GM12865 (cell line): ENCODE data around the gene NBEA.

ENCODE experiments used
- DNase-seq: peaks from one replicate; pipeline ENCODE4 v3.0.0; 2010; ENCODE audit warnings: low read depth
- H3K4me3 ChIP-seq: 2 replicates; pipeline ENCODE4 v1.5.1; 2011; ENCODE audit warnings: mild to moderate bottlenecking, low read depth, low read length, control low read depth
- TF ChIP-seq, protein P1 (sequence below): IDR thresholded peaks from 2 replicates; pipeline ENCODE4 v1.5.1; 2011; ENCODE audit warnings: low read length, control low read depth, low read depth, inconsistent platforms; ENCODE audit not compliant: insufficient read depth; ENCODE audit errors: missing control alignments

The NBEA gene

DNA sequence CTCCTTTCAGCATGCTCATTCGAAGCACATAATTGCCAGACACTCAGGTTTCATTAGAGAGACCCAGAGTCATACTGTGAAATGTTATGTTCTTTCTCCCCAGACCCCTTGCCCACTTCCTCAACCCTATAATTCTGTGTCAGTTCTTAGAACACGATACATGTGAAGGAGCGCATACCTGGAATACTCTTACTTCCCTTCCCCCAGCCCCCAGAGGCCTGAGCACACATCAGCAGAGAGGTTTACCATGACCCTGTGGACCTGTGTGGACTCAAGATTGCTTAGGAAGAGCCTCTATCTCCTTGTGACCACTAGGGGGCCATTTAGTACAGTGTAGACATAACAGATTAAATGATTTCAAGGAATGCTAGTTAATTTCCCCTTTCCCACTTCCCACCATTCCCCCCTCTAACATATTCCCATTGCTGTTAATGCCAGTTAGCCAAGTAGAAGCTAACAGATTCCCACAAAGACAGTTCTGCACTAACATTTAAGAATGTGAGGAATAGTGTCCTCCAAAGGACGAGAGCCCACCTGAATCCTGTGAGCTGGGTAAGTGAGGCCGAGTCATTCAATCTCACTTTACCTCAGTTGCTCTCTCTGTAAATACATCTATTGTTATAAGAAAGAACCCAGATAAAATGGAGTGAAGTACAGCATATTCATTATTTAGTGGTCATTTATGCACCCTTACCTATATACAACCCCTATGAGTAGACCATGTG lies 688.6 kb downstream of the NBEA start:
- no peak overlapping the region for H3K4me3 ChIP-seq
- DNase-seq: peak; percentile 44

DNA sequence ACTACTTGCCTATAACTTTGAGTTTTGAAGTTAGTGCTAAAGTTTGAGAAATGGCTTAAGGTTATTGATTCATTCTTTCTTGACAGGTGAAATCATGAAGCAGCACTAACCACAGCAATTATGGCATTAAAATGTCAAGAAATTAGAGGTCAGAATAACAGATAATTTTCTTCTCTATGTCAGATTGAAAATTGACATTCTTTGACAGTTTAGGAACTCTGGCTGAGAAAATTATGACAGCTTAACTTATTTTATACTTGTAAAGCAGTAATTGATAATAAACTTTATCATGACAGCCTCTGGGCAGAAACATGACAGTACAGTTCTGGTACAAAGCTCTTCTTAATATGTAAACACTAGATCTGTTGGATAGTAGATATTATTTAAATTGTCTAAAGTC lies 689.6 kb downstream of the NBEA start:
- DNase-seq: no peak

More for the DNA sequence above, 688.6 kb downstream of the NBEA start:
- TF ChIP-seq, protein P1, sequence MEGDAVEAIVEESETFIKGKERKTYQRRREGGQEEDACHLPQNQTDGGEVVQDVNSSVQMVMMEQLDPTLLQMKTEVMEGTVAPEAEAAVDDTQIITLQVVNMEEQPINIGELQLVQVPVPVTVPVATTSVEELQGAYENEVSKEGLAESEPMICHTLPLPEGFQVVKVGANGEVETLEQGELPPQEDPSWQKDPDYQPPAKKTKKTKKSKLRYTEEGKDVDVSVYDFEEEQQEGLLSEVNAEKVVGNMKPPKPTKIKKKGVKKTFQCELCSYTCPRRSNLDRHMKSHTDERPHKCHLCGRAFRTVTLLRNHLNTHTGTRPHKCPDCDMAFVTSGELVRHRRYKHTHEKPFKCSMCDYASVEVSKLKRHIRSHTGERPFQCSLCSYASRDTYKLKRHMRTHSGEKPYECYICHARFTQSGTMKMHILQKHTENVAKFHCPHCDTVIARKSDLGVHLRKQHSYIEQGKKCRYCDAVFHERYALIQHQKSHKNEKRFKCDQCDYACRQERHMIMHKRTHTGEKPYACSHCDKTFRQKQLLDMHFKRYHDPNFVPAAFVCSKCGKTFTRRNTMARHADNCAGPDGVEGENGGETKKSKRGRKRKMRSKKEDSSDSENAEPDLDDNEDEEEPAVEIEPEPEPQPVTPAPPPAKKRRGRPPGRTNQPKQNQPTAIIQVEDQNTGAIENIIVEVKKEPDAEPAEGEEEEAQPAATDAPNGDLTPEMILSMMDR: peak; percentile 70

DNA sequence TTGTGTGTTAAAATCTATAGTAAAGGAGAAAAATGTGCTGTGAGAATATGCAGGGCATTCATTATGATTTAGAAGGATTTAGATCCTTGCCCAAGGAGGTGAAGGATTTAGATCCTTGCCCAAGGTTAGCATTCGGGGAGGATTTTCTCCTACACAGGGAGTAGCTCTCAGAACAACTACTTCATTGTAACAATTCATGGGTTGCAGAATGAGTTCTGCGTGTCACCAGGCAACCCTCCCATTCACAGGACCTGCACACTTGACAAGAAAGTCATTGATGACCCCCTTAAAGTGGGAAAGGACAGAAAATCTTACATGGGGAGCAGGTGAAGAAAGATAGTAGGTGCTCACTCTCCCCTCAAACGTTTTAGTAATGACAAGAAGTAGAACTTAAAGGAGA lies 701.6 kb downstream of the NBEA start:
- no peak for DNase-seq
- TF ChIP-seq, protein P1: no peak
- H3K4me3 ChIP-seq: no peak overlapping the region

More for the DNA sequence above, 689.6 kb downstream of the NBEA start:
- TF ChIP-seq, protein P1: no peak
- H3K4me3 ChIP-seq: no peak overlapping the region

DNA sequence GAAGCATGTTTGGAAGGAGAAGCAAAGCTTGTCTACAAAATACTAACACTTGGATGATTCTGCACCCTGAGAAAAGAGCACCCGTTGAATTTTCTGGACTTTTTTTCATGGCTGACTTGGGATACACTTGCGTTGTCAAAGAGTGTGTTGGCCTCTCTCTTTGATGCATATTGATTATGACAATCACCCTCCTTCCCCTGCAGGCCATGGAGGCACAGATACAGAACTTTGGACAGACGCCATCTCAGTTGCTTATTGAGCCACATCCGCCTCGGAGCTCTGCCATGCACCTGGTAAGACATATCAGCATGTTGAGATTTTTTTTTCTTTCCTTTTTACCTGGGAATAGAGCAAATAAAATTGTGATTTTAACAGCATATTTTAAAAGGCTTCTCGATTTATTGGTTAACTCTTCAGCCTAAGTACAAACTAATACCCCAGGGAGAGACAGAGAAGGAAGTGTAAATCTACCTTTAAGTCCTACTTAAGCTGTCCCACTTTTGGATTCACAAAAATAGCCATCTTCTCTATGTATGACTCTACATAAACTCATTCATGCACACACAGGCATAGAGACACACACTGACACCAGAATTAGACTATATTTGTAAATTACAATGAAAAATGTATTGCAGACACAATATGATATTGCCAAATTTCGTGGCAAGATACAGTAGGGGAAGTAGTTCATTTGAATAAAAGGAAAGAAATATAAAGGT lies 704.1 kb downstream of the NBEA start:
- H3K4me3 ChIP-seq: no peak overlapping the region
- no peak for DNase-seq
- TF ChIP-seq, protein P1: no peak

DNA sequence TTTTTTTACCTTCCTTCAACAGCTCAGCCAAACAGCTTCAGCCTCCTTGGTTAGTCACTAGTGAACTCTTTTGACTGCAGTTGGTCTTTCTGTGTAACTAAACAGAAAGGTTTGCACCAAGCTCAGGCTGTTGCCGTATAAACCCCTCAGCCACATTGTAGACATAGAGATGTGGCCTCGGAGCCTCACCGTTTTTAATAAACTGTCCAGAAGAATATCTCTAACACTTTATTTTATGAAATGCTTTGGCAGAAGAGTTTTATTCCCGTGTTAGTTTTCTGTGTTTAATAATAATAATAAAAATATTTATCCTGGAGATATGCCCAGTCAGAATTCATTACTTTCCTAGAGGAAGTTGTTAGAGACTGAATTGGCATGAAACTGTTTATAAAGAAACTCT lies 706.1 kb downstream of the NBEA start:
- TF ChIP-seq, protein P1: no peak
- DNase-seq: no peak

DNA sequence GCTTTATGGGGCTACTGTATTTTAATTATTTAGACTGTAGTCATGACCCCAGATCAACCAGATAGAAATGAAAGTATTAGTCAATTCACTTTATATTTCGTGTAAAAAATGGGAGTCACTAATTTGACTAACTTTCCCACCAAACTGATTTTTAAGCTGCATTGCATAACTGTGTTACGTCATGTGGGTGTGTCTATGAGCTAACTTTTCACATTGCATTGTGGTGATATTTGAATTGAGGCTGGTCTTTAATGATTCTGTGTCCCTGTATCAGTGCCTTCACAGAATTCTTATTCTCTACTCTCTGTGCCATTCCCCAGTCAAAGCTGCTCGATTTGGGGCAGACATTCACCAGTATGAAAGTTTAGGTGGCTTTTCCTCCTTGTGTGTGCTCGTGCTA lies 707.1 kb downstream of the NBEA start:
- no peak overlapping the region for H3K4me3 ChIP-seq
- no peak for DNase-seq
- TF ChIP-seq, protein P1: no peak

More for the DNA sequence above, 706.1 kb downstream of the NBEA start:
- H3K4me3 ChIP-seq: no peak overlapping the region
